Lower leg skin (tissue), 3 donors: ENCODE data around the gene ZNF726.

Source experiments
- CTCF ChIP-seq, 3 donors: fragments of 450-650 bp; IDR thresholded peaks; one replicate each; pipeline ENCODE4 v1.5.1; 2016; ENCODE audit warnings: antibody characterized with exemption in 3 of 3, mild to moderate bottlenecking in 3 of 3, moderate library complexity in 2 of 3
- POLR2A ChIP-seq, 2 donors: fragments of 450-650 bp; IDR thresholded peaks; one replicate each; pipeline ENCODE4 v1.6.1; 2016 to 2017; ENCODE audit warnings: antibody characterized with exemption in 2 of 2, mild to moderate bottlenecking in 1 of 2, moderate library complexity in 1 of 2

GRCh38 chr19:23974941-23975340 lies 60.3 kb downstream of the ZNF726 start:
- TF ChIP-seq POLR2A (IDR thresholded peaks at IDR 0.05) = no peak
- TF ChIP-seq CTCF (IDR thresholded peaks at IDR 0.05) = no peak
